Muscle of back (tissue), 13 donors: Measurements from ENCODE around the gene DENND4C. TPM values are rescaled to one million over a fixed set of nuclear protein-coding genes. Genes with fewer than 3 reads are reported as not detected.
"Not testable (repeated sequence)": the region's sequence is repeated elsewhere in the genome, so short reads cannot be mapped to it uniquely, and the experiment has no call there.

ENCODE experiments used
- DNase-seq, 3 donors: peaks; one replicate each; pipeline versions ENCODE4 v3.0.0 to v3.0.0-alpha.2; 2013
- long read RNA-seq, 9 donors: transcript quantifications; one replicate each; lab custom pipeline, GENCODE V29; 2026
- polyA plus RNA-seq, 10 donors: library from polyadenylated mRNA; unstranded; fragments of 120-200 nt; gene quantifications; one replicate each; pipeline ENCODE4 v1.2.1, GENCODE V29; 2013; ENCODE audit not compliant: insufficient read length in 10 of 10

Gene DENND4C
- polyA plus RNA-seq, result 10 to 100 TPM; 19.3 to 35.5 (median 26.4) TPM
- long read RNA-seq, donor 1, partial matches to known transcripts, result 6,891 of 7,077 reads
- long read RNA-seq, donor 1, other reads (novel, unspliced or antisense), result 186 of 7,077 reads
- long read RNA-seq, donor 2, partial matches to known transcripts, result 9,083 of 9,332 reads
- long read RNA-seq, donor 2, other reads (novel, unspliced or antisense), result 249 of 9,332 reads
- long read RNA-seq, donor 3, partial matches to known transcripts, result 48 of 53 reads
- long read RNA-seq, donor 3, other reads (novel, unspliced or antisense), result 5 of 53 reads
- long read RNA-seq, donor 4, partial matches to known transcripts, result 7,475 of 7,615 reads
- long read RNA-seq, donor 4, other reads (novel, unspliced or antisense), result 140 of 7,615 reads
- long read RNA-seq, donor 5, partial matches to known transcripts, result 8,115 of 8,451 reads
- long read RNA-seq, donor 5, other reads (novel, unspliced or antisense), result 335 of 8,451 reads
- long read RNA-seq, donor 6, partial matches to known transcripts, result 11,033 of 11,377 reads
- long read RNA-seq, donor 6, other reads (novel, unspliced or antisense), result 344 of 11,377 reads
- long read RNA-seq, donor 7, partial matches to known transcripts, result 7,059 of 7,204 reads
- long read RNA-seq, donor 7, other reads (novel, unspliced or antisense), result 145 of 7,204 reads
- long read RNA-seq, donor 8, partial matches to known transcripts, result 5,550 of 5,727 reads
- long read RNA-seq, donor 8, other reads (novel, unspliced or antisense), result 177 of 5,727 reads
- long read RNA-seq, donor 9, partial matches to known transcripts, result 994 of 1,023 reads
- long read RNA-seq, donor 9, other reads (novel, unspliced or antisense), result 29 of 1,023 reads

DNA sequence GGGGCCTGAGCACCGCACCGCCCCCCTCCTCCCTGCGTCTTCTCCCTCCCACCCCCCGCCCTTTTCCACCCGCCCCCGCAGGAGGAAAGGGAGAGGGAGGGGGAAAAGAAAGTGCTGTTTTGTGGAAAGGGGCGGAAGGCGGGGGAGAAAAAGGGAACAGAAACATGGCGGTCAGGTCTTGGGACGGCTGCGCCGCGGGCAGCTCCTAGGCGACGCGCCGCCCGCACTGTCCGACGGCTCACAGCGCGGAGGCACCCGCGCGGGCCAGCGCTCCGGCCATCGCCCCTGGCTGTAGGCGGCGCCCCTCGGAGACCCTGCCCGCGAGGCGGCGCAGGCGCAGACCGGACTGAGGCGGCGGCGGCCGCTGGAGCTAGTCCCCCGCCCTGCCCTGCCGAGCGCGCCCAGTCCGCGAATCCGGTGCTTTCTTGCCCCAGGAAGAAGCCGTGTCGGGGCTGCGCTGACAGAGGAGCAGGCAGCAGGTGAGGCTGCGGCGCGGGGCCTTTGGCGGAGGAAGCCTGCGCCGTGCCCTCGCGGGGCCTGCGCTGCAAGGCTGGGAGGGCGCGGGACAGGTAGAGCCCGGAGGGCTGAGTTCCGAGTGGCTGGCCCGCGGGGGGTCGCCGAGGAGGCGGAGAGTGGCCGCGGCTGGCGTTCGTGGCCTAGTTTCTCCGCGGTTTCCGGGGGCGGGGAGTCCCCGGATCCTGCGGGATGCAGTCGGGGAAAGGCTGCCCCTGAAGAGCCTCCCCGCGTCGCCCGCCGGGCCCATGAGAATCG, at the start of gene DENND4C:
DENND4C (plus strand) TSS at position 339 of the 771 bp plus-strand sequence. CDS start 45,482 bp downstream, outside the sequence.
- peak; percentile 86 to 97 (median 93) for DNase-seq

DNA sequence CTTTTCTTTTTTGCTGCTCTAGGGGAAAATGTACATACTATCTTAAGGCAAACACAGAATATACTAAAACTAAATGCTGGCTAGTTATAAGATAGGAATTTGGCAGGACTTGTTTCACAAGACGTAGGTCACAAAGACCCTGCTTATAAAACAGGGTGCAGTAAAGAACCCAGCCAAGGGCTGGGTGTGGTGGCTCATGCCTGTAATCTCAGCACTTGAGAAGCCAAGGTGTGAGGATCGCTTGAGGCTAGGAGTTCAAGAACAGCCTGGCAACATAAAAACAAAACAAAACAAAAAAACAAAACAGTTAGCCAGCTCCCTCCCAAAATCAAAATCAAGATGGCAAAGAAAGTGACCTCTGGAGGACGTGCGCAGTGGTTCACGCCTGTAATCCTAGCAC, 49.5 kb upstream of the DENND4C start:
- no peak for DNase-seq

DNA sequence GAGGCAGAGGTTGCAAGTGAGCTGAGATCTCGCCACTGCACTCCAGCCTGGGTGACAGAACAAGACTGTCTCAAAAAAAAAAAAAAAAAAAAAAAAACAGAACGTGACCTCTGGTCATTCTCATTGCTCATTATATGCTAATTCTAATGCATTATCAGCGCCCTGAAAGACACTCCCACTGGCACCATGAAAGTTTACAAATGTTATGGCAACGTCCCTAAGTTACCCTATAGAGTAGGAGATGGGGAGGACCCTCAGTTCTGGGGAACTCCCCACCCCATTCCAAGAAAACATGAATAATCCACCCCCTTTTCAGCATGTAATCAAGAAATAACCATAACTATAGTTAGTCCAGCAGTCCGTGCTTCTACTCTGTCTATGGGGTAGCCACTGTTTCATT, 48.9 kb upstream of the DENND4C start:
- DNase-seq, result no peak

DNA sequence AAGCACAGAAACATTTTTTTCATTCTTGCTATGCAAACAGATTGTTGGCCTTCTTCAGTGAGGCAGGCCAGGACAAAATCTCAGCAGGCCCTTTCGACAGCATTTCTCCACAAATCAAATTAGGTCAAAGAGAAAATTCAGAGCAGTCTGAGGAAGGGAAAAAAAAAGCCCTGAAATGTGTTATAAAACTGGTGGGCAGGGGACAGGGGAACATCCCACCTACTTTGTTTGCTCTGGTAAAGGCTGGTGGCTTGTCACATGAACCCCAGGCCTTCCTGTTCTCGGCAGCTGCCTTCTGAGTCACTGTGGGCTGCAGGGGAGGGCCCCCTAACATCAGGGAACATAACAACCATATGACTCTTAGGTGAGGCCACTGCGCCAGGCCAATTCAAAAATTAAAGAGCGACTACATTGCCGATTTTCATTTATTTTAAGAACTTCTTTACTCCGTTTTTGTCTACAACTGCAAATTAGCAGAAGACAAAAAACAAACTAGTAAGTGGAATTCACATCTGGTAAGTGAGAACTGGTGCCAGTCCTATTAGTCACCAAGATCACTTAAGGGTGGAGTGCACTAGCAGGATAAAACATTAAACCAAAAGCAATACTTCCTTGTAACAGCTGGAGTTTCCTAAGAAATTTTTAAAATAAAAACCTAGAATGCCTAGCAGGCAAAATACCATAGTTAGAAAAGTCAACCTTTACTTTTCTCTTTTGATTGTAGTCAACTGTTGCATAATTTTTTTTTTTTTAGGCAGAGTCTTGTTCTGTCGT, 46.2 kb upstream of the DENND4C start:
- DNase-seq, result peak; percentile 73 to 89 (median 77)

DNA sequence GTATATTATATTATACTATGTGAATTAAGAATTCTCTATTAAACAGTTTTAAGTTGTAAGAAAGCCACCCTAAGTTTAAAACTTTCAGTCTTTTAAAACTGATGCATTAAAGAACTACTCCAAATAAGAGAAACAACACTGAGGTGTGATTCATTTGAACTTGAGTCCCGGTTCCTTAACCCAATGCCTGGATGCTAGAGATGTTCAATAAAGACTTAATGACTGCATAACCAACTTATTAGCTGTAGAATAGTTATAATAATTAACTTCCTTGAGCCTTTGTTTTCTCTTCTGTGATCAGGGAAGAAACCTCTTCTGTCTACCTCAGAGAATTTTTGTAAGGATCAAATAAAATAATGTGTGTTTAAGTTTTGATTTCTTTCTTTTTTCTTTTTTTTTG, 45.3 kb upstream of the DENND4C start:
- no peak for DNase-seq

DNA sequence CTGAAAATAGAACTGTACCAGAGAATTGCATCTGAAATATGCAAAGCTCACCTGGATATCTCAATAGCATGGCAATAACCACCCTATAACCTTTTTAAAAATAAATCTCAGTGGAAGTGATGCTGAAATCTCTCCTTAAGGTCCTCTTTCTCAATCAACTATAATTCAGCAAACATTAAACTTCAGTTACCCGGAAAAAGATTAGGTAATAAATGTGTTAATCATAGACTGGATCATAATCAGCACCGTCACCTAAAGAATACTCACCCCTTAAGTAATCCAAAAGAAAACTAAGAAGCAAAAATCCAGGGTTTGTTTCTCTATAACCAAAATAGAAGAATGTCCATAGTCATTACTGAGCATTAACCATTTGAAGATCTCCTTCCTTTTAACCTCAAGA, 44.3 kb upstream of the DENND4C start:
- DNase-seq, result no peak

DNA sequence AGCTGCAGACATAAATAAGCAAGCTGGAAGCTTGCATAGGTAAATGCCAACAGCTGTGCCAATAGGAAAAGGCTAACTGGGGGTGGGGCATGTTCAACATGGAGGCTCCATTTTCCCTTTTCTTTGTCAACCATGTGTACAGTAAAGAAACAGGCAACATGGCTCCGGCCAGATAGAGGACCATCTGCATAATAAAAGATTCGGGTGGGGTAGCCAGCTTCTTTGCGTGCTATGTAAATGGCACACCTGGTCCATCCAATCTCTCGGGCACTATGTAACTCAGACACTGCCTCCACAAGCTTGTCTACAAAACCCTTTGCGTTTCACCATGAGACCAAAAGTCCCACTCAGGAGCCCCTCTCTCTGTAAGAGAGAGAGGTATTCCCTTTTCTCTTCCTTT, 41.7 kb upstream of the DENND4C start:
- DNase-seq, result no peak

DNA sequence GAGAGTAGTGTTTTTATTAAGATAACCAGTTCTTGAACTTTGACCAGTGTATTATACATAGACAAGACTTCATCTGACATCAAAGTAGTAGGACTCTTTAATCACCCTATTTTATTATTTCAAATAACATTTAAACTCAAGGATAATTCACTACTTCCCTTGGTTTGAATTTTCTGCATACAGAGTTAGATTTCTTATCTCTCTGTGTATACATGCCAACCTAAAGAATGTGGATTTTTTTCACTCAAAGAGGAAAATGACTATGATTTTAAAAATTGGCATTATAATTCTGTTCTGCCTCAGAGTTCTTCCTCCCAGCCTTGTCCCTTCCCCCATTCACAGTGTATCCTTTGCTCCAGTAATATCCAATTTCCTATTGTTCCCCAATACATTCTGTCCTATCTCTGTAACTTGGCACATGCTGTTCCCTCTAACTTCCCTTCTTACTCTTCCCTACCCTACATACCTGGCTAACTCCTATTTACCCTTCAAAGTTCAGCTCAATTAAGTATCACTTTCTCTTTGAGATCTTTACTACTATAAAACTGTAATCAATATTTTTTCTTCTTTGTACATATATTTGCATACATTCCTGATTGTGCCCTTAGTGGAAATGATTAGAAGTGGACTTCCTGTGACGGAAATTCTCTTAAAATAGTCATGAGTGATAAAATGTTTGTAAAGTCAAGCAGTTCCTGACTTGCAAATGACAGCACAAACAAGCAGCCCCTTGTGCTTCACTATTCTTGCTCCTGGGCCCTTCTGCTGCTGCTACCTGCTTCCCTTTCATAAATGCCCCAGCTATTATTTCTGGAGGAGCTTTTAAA, 38.1 kb upstream of the DENND4C start:
- DNase-seq, result no peak

DNA sequence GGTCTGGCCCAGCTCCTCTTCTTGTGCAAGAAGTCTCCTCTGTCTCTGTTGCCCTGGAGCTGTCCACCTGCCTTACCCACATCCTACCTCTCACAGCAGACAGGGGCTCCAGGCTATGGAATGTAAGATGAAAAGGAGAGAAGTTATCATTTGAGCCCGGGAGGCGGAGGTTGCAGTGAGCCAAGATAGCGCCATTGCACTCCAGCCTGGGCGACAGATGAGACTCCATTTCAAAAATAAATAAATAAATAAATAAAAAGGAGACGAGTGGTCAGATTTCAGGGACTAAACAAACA, 37.5 kb upstream of the DENND4C start:
- no peak for DNase-seq

DNA sequence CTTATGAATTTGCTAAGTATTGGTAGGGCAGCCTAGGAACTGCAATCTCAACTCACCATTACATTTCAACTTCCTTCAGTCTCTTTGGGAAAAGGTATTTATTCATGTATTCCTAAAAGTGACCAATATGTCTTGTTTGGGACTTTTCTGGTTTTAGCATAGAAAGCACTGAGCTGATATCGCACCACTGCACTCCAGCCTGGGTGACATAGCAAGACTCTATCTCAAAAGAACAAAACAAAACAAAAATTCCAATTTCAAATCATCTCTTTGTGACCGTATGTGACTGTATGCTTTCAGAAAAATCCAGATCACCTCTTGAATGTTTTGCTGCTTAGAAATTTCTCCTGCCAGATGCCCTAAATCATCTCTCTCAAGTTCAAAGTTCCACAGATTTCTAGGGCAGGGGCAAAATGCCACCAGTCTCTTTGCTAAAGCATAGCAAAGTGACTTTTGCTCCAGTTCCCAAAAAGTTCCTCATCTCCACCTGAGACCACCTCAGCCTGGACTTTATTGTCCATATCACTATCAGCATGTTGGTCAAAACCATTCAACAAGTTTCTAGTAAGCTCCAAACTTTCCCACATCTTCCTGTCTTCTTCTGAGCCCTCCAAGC, 37.0 kb upstream of the DENND4C start:
- not testable (repeated sequence) for DNase-seq

DNA sequence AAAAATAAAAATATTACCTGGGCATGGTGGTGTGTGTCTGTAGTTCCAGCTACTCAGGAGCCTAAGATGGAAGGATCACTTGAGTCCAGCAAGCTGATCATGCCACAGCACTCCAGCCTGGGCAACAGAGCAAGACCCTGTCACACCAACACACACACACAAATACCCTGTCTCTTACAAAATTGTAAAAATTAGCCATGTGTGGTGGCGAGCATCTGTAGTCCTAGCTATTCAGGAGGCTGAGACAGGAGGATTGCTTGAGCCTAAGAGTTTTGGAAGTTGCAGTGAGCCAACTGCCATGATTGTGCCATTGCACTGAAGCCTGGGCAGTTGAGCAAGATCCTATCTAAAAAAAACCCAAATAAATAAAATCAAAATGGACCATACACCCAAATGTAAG, 32.1 kb upstream of the DENND4C start:
- DNase-seq, result no peak

DNA sequence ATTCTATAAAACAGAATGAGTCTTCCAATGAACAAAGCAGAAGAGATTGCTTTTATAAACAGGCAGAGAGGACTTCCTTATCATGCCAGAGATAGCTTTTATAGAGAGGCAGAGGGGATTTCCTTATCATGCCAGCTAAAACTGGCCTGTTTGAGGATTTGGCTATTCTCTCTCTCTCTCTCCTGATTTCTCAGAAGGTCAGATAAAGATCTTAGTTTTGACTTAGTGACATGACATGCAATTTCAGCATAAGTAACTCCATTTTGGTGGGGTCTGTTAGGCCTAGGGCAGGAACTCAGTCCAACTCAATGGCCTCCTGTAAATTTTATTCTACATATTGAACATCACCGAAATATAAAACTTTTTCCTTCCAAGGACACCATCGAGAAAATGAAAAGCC, 31.5 kb upstream of the DENND4C start:
- no peak for DNase-seq

DNA sequence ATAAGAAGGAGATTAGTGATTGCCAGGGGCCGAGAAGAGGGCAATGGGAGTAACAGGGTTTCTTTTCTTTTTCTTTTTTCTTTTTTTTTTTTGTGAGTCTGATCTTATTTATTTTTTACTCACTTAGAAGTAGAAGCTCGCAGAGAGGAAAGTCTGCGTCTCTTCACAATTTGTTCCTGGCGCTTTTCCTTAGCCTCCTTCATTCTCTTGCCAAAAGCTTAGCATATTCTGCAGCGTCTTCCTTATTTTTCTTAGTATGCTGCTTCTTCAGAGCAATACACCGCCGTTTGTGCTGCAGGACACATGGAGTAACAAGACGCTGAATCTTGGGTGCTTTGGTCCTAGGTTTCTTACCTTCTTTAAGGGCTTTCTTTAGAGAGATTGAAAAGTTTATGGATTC, 30.3 kb upstream of the DENND4C start:
- DNase-seq, result peak; percentile 46 to 77 (median 71)

DNA sequence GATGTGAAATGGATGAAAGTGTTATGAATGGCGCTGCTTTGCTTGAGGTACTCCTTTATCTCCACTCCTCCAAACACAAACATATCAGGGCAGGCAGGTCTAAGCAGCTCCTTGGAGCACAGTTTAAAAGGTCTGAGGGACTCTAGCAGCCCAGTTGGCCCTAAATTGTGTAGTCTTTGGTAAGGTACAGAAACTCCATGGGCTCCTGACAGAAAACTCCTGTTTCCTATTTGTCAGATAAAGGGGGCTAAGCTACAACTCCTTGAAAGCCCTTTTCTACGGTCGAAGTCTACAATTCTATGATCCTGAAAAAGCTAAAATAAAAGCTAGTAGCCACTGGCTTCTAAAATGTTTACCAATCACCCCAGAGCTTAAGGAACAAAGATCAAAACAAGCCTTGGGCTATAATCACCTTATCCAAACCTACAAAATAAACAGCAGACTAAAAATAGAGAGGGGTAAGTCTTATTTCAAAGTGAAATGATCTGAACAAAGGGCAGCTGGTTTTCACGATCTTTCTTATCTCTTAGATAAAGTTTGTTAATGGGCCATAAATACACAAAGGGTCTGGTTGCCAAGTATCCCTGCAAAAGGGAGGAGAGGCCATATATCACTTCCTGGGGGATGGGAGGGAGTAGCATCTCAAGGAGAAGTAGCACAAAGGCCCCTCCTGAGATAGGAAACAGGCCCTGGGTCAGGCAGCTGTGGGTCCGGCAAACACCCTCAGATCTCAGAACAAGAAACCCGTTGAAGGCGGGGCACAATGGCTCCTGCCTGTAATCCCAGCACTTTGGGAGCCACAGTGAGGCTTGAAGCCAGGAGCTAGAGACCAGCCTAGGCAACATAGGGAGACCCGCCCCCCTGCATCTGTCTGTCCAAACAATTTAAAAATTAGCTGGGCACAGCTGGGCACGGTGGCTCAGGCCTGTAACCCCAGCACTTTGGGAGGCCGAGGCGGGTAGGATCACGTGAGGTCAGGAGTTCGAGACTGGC, 28.3 kb upstream of the DENND4C start:
- DNase-seq, result peak in 1 of 3 donors; percentile 18

DNA sequence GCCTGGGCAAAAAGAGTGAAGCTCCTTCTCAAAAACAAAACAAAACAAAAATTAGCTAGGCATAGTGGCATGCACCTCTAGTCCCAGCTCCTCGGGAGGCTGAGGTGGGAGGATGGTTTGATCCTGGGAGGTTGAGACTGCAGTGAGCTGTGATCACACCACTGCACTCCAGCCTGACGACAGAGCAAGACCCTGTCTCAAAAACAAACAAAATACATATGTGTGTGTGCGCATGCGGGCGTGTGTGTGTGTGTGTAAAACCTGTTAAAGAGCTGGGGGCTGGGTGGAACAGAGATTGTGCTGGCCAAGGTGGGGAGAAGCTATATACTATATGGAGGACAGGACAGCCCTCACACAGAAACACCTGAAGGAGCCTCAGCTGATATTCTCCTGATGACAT, 27.4 kb upstream of the DENND4C start:
- DNase-seq, result no peak

DNA sequence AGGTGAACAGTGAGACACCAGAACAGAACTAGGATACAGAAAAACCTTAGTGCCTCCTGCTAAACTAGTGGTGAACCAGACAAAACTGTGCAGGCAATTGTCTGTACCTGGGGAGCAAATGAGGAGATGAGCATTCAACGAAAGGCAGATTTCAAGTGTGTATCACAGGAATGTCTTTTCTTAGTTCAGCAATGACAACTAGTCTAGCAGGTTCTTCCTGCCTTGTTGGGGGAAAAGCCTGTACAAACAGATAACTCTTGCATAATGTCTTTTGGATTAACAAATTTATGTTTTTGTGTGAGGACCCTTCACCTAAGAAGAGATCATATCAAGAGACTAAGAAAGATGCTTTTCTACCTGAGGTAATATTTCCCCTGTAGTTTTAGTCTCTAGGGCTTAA, 21.8 kb upstream of the DENND4C start:
- no peak for DNase-seq

DNA sequence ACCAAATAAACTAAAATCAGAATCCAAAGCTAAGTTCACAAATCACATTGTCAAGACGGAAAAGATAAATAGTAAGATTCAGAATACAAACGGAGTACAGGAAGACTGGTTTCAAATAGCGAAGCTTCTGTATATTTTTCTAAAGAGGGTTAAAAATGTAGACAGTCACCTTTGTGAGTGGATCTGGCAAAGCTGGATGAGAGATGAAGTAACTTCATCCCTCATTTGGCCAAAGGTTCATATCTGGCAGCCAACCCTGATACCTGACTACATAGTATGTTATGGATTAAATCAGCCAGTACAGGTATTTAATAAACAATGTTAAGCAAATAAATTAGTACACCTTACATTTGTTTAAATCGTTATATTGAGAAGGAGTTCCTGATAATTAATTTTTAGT, 21.3 kb upstream of the DENND4C start:
- DNase-seq, result no peak

DNA sequence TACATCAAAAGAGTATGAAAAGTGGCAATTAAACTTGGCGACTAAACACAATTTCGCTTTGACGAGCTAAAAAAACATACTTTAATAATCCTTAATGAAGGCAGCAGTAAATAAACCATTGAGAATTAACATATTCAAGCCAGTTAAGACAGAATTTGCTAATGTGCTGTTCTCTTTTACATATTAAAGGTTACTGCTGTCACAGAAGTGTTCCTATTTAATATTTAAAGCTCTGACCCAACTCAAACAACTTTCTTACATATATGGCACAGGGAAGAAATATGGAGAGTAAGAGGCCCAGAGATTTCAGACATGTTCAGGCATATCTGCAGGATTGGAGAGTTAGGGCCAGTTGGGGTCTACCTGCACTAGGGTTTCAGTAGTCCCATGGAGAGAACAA, 16.7 kb upstream of the DENND4C start:
- DNase-seq, result no peak

DNA sequence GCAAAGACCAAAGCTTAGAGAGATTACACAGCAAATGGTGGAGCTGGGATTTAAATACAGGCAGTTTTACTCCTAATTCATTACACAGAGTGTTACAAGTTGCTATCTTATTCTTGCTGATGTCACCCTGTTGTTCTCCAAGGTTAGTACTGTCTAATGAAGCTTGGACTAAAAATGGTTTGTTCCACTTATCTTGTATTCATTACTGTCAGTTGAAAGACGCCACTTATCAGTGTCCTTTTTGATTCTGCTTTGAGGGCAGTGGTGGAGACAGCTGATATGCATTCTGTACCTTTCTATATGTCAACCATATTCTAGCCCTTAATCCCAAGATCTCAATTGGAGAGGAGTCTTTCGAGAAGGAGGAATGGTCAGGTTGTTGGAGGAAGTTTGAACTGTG, 14.0 kb upstream of the DENND4C start:
- DNase-seq, result no peak
